NCI-H2029 (cell line): ENCODE data around the gene FABP2.
"Not testable (repeated sequence)": the region's sequence is repeated elsewhere in the genome, so short reads cannot be mapped to it uniquely, and the experiment has no call there.

Source experiments
- DNase-seq: peaks from one replicate; lab custom pipeline; 2025; lab: John Stamatoyannopoulos, UW

Gene FABP2

GRCh38 chr4:119321921-119322687 is at the start of gene FABP2:
FABP2 (minus strand) TSS chr4:119322138; CDS start chr4:119322102, 36 bp downstream.
- DNase-seq, result no peak

- not testable (repeated sequence) for DNase-seq
Measured at GRCh38 chr4:119370951-119371683, 49.2 kb upstream of the FABP2 start.

- not testable (repeated sequence) for DNase-seq
Measured at GRCh38 chr4:119370392-119370791, 48.5 kb upstream of the FABP2 start.

GRCh38 chr4:119366802-119367201 is 44.9 kb upstream of the FABP2 start:
- DNase-seq, result not testable (repeated sequence)

DNA sequence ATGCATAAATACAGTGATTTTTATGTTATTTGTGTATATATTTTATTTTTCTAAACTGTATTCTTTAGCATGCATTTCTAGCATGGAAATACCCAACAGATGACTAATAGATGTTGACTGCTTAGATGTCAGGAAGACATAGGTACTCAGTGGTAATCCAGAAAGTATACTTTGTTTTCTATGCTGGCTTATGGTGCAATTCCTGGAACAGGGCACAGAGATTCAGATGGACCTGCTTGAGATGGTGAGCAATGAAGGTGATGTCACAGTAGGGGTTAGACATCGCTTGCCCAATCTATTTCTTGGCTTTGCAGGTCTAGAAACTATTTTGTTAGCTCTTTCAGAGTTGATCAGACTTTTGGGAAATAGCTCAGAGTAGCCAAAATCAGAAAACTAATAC is 42.3 kb upstream of the FABP2 start:
- DNase-seq, result not testable (repeated sequence)

- DNase-seq, result not testable (repeated sequence)
Measured at GRCh38 chr4:119363372-119363771, 41.4 kb upstream of the FABP2 start.

DNA sequence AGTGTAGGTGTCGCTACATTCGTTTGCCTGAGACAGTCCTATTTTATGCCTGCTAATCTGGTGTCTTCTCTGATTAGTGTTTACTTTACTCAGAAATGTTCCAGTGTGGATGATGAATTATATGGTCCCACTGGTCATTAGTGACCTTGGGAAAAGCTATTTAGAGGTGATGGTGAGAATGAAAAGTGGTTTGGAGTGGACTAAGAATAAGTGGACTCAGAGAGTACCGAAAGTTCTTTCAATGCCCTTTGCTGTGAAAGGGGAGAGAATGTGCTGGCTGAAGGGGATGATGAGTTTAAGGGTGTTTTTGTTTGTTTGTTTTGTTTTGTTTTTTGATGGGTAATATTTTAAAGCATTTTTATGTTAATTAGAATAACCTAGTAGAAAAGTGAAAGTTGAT is 40.5 kb upstream of the FABP2 start:
- not testable (repeated sequence) for DNase-seq

GRCh38 chr4:119359873-119360272 is 37.9 kb upstream of the FABP2 start:
- DNase-seq, result not testable (repeated sequence)

DNA sequence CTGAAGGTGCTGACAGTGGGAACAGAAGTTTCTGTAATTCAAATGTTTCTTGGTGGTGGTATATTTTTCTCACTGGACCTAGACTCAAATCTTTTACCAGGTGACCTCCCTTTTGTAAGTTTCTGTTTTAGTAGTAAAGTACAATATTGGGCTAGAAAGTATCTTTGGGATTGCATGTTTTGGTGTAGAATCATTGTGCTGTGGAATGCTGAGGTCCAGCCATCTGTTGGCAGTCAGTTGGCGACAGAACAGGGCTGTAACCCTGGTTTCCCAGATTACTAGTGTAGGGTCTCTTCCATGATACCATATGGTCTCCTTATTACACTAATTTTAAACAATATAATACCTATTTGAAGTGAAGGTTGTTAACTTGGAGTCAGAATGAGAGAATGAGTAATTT is 34.9 kb upstream of the FABP2 start:
- DNase-seq, result not testable (repeated sequence)

GRCh38 chr4:119356041-119356440 is 34.1 kb upstream of the FABP2 start:
- not testable (repeated sequence) for DNase-seq

- not testable (repeated sequence) for DNase-seq
Measured at GRCh38 chr4:119353364-119353763, 31.4 kb upstream of the FABP2 start.

GRCh38 chr4:119348169-119348568 is 26.2 kb upstream of the FABP2 start:
- not testable (repeated sequence) for DNase-seq

GRCh38 chr4:119343293-119343692 is 21.4 kb upstream of the FABP2 start:
- DNase-seq, result not testable (repeated sequence)

GRCh38 chr4:119339895-119340294 is 18.0 kb upstream of the FABP2 start:
- DNase-seq, result not testable (repeated sequence)

DNA sequence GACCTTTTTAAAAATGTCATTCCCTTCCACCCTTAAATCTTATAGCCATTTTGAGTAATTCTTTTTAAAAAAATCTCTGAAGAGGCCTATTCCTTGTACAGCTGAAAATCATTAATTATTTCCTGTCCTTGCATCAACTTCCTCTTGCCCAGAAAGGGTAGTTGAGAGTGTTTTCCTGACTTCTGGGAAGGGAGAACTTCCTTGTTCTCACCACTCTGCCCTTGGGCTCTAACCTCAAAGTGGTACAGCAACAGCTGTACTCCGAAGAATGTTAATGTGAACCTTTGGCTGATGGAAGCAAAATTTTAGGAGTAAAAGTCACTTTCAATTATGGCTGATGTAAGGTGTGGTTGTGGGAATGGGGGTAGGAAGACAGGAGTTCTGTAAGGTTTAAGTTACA is 15.1 kb upstream of the FABP2 start:
- no peak for DNase-seq

DNA sequence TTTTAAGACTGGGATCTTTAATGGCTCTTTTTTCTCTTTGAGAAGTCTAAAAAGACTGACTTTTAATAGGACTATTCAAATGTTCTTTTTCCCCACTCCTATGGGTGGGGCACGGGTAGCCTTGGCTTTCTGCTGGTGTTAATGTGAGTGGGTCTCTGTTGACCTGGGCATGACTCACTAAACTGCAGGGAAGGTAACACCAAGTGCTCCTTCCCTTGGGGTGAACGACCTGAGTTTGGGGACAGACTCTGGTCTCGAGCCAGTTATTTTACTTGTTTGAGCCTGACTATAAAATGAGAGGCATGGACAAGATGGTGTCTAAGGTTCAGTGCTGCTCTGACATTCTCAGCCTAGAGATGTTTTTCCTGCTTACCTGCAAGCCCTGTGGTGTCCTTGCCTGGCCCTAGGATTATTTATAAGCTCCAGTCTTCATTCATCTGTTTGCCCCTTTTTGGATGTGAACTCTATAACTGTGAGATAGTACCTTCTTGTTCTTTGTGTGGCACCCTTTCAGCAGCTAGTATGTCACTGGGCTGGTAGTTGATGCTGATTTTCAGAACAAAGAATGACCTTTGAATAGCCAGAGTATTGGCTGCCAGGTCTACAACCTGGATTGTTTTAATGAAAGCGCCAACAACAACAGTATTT is 14.5 kb upstream of the FABP2 start:
- DNase-seq, result not testable (repeated sequence)

DNA sequence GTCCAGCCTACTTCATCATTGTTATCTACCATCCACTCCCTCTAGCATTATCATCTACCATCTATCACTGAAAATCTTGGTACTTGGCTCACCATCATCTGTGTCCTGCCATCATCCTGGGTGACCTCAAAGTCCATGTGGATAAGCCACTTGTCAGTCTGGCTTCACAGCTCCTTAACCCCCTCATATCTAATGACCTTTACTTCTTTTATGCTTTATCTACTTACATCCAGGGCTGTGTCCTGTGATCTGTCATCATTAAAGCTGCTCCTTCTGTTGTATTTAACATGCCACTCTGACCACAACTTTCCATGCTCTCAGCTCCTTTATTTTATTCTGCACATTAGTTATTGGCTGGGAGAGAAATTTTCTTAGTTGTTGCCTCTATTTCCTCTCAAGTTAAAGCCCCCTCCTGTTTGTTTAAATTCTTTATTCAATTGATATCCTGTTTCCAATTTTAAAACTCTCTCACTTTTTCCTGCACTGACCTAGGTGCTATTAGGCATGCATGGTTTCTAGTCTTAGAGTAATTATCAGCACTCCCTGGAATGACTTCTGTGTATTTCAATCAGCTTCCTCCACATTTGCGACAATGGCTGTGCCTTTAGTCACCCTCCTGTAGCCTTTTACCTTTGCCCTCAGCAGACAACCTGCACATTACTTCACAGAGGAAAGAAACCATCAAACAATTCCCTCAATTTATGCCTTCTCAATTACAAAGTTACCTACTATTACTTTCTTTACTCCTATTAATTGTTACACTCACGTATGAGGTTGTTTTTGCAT is 8.1 kb upstream of the FABP2 start:
- no peak for DNase-seq

- no peak for DNase-seq
Measured at GRCh38 chr4:119328695-119329094, 6.8 kb upstream of the FABP2 start.

DNA sequence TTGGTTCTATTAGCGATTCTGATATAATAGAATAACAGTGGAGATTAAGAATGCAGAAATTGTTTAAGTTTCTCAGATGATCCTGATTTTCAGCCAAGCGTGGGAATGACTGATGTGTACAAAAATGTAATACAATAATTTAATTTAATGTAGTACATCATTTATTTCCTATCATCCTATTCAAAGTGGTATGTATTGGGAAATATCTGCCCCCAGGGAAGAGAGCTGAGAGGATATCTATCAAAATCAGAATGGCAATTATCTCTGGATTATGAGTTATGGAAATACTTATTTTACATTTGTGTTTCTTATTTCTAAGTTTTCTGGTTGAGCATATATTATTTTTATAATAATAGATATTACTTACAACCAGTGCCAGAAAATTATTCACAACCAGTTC is 3.9 kb downstream of the FABP2 start:
- DNase-seq, result no peak

DNA sequence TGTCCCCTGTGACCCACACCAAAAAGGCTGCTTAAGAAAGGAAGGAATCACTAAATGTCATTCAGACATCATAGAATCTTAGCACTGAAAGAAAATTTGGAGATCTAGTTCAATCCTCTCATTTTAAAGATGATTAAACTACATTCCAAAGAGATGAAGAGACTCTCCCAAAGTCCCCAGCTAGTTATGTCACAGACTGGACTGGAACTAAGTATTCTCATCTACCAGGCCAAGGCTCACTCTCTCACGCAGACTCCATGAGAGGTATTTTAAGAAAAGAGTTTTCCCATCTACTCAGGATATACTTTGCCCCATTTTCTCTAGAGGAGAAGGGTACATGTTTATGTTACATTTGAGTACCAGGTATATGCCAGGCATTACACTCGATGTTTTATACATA is 6.9 kb downstream of the FABP2 start:
- DNase-seq, result no peak

DNA sequence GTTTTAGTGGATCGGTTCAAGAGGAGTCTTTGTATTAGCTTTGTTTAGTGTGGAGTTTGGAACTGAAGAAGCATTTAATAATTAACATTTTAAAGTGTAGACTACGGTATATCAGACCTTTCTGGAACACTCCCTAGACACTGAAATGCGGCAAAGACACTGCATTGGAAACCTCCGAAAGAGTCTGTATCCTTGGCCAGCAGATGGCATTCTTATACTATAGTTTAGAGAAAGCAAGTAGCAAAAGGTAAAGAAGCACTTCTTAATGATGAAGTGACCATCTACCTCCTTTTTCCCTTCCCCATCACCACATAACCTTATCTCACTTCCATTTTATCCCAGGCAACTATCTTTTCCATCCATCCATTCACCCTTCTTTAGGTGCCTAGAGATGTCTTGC is 7.6 kb downstream of the FABP2 start:
- no peak for DNase-seq

DNA sequence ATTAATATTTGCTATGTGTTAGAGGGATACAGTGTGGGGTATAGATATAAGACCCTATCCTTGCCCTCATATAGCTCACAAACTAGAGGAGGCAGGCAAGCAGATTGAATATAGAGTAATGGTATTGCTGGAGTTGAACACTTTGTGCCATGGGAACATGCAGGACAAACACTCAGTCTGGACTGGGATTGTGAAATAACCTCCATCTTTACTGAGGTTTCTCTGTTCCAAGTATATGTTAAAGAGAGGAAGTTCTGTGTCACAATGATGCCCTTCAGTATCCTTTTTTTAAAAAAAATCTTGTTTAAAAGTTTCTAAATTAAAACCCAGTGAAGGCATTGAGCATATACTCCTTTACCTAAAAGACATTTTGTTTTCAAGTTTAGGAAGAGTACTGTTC is 8.7 kb downstream of the FABP2 start:
- no peak for DNase-seq
